Right atrium auricular region (tissue), 2 donors: ENCODE data around the gene NRG3. TPM values are rescaled to one million over a fixed set of nuclear protein-coding genes. Genes with fewer than 3 reads are reported as not detected.

Experiments
- DNase-seq: peaks from one replicate; pipeline ENCODE4 v3.0.0-alpha.2; 2019; ENCODE audit warnings: low spot score
- H3K27ac ChIP-seq, 2 donors: fragments of 200-600 bp; sonication (generic); 1 replicate in 1 of 2; 2 replicates in 1 of 2; pipeline ENCODE4 v1.5.1; 2016 to 2019
- H3K27me3 ChIP-seq, 2 donors: fragments of 200-600 bp; sonication (generic); one replicate each; pipeline versions ENCODE4 v1.5.1 to v1.6.0; 2017 to 2019
- H3K36me3 ChIP-seq: fragments of 200-600 bp; sonication (generic); one replicate; pipeline ENCODE4 v1.5.1; 2016
- H3K4me1 ChIP-seq, 2 donors: fragments of 200-600 bp; sonication (generic); one replicate each; pipeline versions ENCODE4 v1.5.1 to v1.6.0; 2017 to 2019
- H3K4me3 ChIP-seq, 2 donors: fragments of 200-600 bp; sonication (generic); 1 replicate in 1 of 2; 2 replicates in 1 of 2; pipeline ENCODE4 v1.5.1; 2017 to 2019; ENCODE audit warnings: mild to moderate bottlenecking in 1 of 2, moderate library complexity in 1 of 2
- H3K9me3 ChIP-seq, 2 donors: fragments of 200-600 bp; sonication (generic); one replicate each; pipeline ENCODE4 v1.5.1; 2019
- CTCF ChIP-seq, 2 donors: fragments of 200-600 bp; sonication (generic); IDR thresholded peaks; one replicate each; pipeline ENCODE4 v1.5.1; 2019; ENCODE audit warnings: antibody characterized with exemption in 2 of 2
- total RNA-seq, 2 donors: library from RNA; depleted of rRNA; stranded (reverse); fragments of >200 nt; gene quantifications; one replicate each; pipeline ENCODE4 v1.1.0, GENCODE V29; 2016

Gene NRG3
- total RNA-seq, 2 donors from 2014 or later = 0.70 to 1.4 TPM

GRCh38 chr10:82377608-82378007 lies 502.6 kb downstream of the NRG3 start:
- TF ChIP-seq CTCF (IDR thresholded peaks at IDR 0.05) = peak in 1 of 2 donors; percentile 32
- no peak for DNase-seq
- H3K27me3 ChIP-seq = no peaks in the 10 kb centered on the region

GRCh38 chr10:82378146-82378545 lies 503.2 kb downstream of the NRG3 start:
- DNase-seq = peak; percentile 76
- Histone ChIP-seq H3K27me3 (no peaks in the 10 kb centered on the region), H3K4me3 (no peak overlapping the region), H3K27ac (no peak overlapping the region), H3K9me3 (no peaks in the 10 kb centered on the region), H3K4me1 (no peaks in the 10 kb centered on the region), H3K36me3 (no peaks in the 10 kb centered on the region)
- TF ChIP-seq CTCF (IDR thresholded peaks at IDR 0.05) = no peak

More at GRCh38 chr10:82377608-82378007, 502.6 kb downstream of the NRG3 start:
- H3K36me3 ChIP-seq = no peaks in the 10 kb centered on the region
- no peaks in the 10 kb centered on the region for H3K4me1 ChIP-seq
- no peak overlapping the region for H3K27ac ChIP-seq
- no peak overlapping the region for H3K4me3 ChIP-seq
- no peaks in the 10 kb centered on the region for H3K9me3 ChIP-seq

- no peaks in the 10 kb centered on the region for H3K36me3 ChIP-seq
- H3K9me3 ChIP-seq = no peaks in the 10 kb centered on the region
- no peaks in the 10 kb centered on the region for H3K27me3 ChIP-seq
- no peak overlapping the region for H3K27ac ChIP-seq
- no peak for DNase-seq
- H3K4me3 ChIP-seq = no peak overlapping the region
- no peaks in the 10 kb centered on the region for H3K4me1 ChIP-seq
- TF ChIP-seq CTCF (IDR thresholded peaks at IDR 0.05) = no peak
Measured at GRCh38 chr10:82383350-82383749, 508.4 kb downstream of the NRG3 start.

- no peaks in the 10 kb centered on the region for H3K27me3 ChIP-seq
- no peak overlapping the region for H3K4me3 ChIP-seq
- no peak for TF ChIP-seq CTCF (IDR thresholded peaks at IDR 0.05)
- no peak overlapping the region for H3K27ac ChIP-seq
- DNase-seq = no peak
- H3K36me3 ChIP-seq = no peaks in the 10 kb centered on the region
- no peaks in the 10 kb centered on the region for H3K4me1 ChIP-seq
- no peaks in the 10 kb centered on the region for H3K9me3 ChIP-seq
Measured at GRCh38 chr10:82390866-82391658, 516.1 kb downstream of the NRG3 start.

GRCh38 chr10:82391971-82392370 lies 517.0 kb downstream of the NRG3 start:
- H3K9me3 ChIP-seq = no peaks in the 10 kb centered on the region
- TF ChIP-seq CTCF (IDR thresholded peaks at IDR 0.05) = no peak
- H3K4me1 ChIP-seq = no peaks in the 10 kb centered on the region
- H3K27me3 ChIP-seq = no peaks in the 10 kb centered on the region
- H3K4me3 ChIP-seq = no peak overlapping the region
- no peak overlapping the region for H3K27ac ChIP-seq
- no peak for DNase-seq
- H3K36me3 ChIP-seq = no peaks in the 10 kb centered on the region

- no peaks in the 10 kb centered on the region for H3K4me1 ChIP-seq
- H3K27me3 ChIP-seq = no peaks in the 10 kb centered on the region
- H3K36me3 ChIP-seq = no peaks in the 10 kb centered on the region
- H3K27ac ChIP-seq = no peak overlapping the region
- no peak for DNase-seq
- TF ChIP-seq CTCF (IDR thresholded peaks at IDR 0.05) = no peak
- H3K9me3 ChIP-seq = no peaks in the 10 kb centered on the region
- no peak overlapping the region for H3K4me3 ChIP-seq
Measured at GRCh38 chr10:82392533-82392932, 517.5 kb downstream of the NRG3 start.
